Measurements from ENCODE around the gene BLID.

Gene BLID

GRCh38 chr11:122103726-122104125 lies 12.3 kb downstream of the BLID start:
- DNase-seq = no peak

- no peak for DNase-seq
Measured at GRCh38 chr11:122103321-122103720, 12.7 kb downstream of the BLID start.

- DNase-seq = no peak
Measured at GRCh38 chr11:122102426-122102825, 13.6 kb downstream of the BLID start.

DNA sequence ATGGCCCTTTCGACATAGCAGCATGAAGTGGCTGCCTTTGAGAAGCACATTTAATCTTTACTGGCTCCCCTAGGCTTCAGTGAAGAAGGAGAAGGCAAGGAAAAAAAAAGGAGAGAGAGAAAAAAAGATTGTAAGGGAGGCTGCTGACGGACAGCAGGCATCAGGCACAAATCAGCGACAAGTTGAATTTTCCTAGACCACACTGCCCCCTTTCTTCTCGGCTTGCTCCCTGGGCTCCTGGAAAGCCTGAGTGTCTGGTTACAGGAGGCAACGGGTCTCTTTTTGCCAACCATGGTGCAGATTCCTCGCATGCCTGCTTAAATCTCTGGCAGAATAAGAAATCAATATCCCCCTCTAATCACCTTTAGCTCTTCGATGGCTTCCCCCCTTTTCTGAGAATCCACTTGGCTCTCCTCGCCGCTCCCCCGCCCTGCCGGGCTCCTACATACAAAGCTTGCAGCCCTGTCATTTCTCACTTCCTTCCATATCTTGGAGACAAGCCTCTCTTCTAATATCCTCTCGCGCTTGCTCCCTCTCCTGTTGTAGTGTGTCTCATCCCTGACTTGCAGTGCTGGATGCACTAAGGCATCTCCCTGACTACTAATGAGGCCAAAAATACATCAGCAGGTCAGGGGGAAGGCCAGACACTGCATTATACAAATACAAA lies 14.3 kb downstream of the BLID start:
- DNase-seq = no peak

DNA sequence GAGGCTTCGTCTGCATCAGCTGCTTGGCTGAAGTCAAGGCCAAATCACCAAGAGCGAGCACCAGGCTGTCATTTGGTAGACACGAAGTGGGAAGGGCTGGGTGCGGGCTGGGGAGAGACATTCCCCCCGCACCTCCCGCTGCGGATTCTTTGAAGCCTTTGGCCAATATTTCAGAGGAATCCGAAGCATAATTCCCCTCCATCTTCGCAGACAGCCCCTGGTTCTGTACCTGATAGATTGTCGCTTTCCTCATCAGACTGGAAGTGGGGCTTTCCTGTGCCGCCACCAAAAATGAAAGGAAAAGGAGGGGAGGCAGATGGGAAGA lies 15.3 kb downstream of the BLID start:
- DNase-seq = no peak

DNA sequence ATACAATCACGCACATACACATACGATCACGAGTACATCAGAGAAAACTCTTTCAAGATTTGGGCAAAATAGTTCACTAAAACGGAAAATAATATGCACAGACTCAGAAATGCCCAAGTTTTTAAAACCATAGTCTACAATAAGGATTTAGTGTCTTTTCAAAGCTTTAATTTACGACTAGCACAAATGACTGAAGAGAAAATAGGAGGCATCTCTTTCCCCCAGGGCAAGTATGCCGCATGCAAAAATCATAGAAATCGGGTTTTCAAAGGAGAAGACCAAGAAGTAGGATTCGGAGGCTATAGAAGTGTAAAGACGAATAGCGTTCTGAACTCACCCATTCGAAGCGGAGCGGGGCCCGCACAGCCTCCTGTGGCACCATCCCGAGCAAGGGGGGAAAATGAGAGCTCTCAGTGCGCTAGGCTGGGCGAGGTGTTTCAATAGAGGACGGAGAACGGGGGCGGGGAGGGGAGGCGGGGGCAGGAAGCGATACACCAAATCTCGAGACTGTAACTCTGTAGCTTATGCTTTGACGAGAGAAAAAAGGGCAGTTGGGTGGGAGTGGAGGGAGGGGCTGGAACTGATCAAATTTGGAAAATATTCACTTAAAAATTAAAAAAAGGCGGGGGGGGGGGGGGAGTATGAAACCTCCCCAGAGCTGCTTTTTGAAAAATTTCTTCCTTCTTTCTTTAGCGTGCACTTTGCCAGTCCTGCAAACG lies 15.8 kb downstream of the BLID start:
- no peak for DNase-seq

GRCh38 chr11:122099374-122100036 lies 16.5 kb downstream of the BLID start:
- DNase-seq = no peak

- DNase-seq = no peak
Measured at GRCh38 chr11:122098261-122098980, 17.6 kb downstream of the BLID start.

- no peak for DNase-seq
Measured at GRCh38 chr11:122097419-122098001, 18.5 kb downstream of the BLID start.

DNA sequence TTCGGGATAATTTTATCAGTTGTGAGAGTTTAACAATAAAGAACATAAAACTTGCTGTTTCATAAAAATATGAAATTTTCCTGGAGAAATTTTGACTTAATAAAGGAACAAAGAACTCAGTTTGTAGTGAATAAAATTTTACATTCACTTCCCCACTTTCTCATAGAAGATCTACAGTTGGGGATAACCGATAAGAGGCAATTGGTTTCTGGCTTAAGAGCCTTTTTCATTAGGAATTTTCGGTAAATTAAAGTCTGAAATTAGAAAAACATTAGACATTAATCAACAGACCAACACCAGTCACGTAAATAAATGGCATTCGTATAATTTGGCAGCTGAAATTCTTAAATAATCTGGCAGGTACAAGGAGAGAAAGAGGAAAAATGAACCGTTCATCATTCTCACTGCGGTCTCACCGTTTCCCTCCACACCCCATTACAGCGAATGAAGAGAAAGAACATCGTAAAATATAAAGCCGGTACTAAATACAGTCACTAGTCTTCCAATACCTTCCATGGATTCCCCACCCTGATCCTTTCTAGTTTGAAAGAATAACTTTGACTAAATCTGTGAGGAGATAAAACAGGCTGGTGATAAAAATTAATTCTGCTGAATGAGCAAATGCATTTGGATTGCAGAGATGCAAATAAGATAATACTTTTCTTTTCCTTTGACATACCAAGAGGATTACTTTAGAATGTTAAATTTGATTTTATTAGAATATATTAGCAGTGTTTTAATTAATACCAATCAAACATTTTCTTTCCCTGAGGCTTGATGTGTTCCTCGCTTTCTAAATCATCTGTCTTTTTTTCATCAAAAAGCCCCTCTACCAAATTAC lies 19.5 kb downstream of the BLID start:
- no peak for DNase-seq

GRCh38 chr11:122095681-122096262 lies 20.2 kb downstream of the BLID start:
- no peak for DNase-seq

- no peak for DNase-seq
Measured at GRCh38 chr11:122094836-122095235, 21.2 kb downstream of the BLID start.

DNA sequence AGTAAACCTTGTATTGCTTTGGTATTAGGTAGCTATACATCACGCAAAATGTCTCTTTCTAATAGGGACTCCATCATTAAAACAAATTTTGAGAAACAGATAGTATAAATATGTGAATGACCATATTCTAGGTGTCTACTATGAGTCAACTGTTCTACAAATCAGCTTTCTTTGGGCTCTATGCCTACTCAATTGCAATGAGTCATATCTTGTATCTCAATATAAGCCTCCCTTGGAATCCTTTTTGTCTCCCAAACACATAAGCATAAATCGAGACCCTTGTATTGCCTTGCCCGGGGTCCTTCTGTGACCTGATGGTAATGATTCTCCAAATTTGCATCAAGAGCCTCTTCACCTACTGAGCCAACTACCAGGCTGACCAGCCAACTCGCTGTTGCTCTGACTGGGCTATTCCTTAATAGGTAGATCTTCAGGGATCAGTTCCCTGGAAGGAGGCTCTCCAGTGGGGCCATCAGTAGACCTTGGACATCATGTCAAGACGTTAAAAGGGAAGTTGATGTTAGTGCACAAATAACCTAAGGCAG lies 22.2 kb downstream of the BLID start:
- DNase-seq = no peak

GRCh38 chr11:122091835-122092234 lies 24.2 kb downstream of the BLID start:
- DNase-seq = no peak

- DNase-seq = no peak
Measured at GRCh38 chr11:122089111-122089510, 26.9 kb downstream of the BLID start.

- DNase-seq = no peak
Measured at GRCh38 chr11:122085712-122086111, 30.3 kb downstream of the BLID start.

GRCh38 chr11:122085264-122085663 lies 30.8 kb downstream of the BLID start:
- no peak for DNase-seq

DNA sequence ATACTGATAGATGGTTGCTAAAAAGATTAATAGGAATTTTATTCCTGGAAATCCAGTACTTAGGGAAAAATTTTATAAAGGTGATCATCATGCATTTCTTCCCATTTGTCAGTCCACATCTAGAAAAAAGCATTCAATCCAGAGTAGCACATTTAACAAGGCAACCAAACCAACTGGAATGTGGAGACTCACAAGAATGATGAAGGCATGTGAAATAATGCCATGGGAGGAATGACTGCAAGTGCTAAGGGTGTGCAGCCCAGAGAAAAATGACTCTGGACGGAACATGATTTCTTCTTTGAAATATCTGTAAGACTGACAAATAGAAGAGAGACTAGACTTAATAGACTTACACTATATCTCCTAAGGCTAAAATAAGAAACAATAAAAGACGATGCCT lies 33.8 kb downstream of the BLID start:
- DNase-seq = no peak

GRCh38 chr11:122081073-122081472 lies 34.9 kb downstream of the BLID start:
- DNase-seq = no peak

- no peak for DNase-seq
Measured at GRCh38 chr11:122077459-122077858, 38.6 kb downstream of the BLID start.

GRCh38 chr11:122076512-122077120 lies 39.4 kb downstream of the BLID start:
- DNase-seq = no peak

Data from effector CD8-positive, alpha-beta T cell (primary cell).